ENCODE measurements around the gene ZBTB20.

DNA sequence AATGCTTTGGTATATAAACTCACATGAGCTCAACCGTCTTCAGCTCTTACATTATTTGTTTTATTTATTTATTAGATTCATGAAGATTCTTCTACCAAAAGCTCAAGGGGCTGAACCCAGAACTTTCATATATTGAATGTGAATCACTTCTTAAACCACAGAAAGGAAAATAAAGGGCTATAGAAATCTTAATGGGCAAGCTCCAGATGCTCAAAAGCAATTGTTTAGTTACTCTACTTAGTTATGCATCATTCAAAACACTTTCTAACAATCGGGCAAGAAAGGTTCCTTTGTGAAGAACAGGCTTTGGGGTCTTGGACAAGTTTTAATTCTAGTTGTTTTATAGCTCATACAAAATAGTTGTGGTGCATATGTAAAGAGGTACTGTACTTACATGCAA is 473.1 kb downstream of the ZBTB20 start:
- TF ChIP-seq, protein P1, sequence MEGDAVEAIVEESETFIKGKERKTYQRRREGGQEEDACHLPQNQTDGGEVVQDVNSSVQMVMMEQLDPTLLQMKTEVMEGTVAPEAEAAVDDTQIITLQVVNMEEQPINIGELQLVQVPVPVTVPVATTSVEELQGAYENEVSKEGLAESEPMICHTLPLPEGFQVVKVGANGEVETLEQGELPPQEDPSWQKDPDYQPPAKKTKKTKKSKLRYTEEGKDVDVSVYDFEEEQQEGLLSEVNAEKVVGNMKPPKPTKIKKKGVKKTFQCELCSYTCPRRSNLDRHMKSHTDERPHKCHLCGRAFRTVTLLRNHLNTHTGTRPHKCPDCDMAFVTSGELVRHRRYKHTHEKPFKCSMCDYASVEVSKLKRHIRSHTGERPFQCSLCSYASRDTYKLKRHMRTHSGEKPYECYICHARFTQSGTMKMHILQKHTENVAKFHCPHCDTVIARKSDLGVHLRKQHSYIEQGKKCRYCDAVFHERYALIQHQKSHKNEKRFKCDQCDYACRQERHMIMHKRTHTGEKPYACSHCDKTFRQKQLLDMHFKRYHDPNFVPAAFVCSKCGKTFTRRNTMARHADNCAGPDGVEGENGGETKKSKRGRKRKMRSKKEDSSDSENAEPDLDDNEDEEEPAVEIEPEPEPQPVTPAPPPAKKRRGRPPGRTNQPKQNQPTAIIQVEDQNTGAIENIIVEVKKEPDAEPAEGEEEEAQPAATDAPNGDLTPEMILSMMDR (conservative IDR thresholded peaks at IDR 0.05; ENCODE audit: low read depth, low read length), result no peak
- no peak for TF ChIP-seq EZH2 (IDR thresholded peaks at IDR 0.05; ENCODE audit: low read length, unreplicated experiment)

Data from PC-3 (cell line).